Breast epithelium (tissue), 3 donors: Measurements from ENCODE around the gene DMRT1.

ENCODE experiments used
- CTCF ChIP-seq, 3 donors: fragments of 450-650 bp; IDR thresholded peaks; one replicate each; pipeline ENCODE4 v1.5.1; 2016 to 2017; ENCODE audit warnings: antibody characterized with exemption in 3 of 3, mild to moderate bottlenecking in 3 of 3, moderate library complexity in 3 of 3
- POLR2A ChIP-seq: fragments of 450-650 bp; IDR thresholded peaks from one replicate; pipeline ENCODE4 v1.6.1; 2016; ENCODE audit warnings: antibody characterized with exemption, mild to moderate bottlenecking, moderate library complexity
- POLR2AphosphoS5 ChIP-seq, 3 donors: sonication (generic); formaldehyde crosslinking; IDR thresholded peaks; one replicate each; pipeline ENCODE4 v1.6.1; 2017; ENCODE audit warnings: antibody characterized with exemption in 3 of 3

GRCh38 chr9:1002678-1003077 lies 161.2 kb downstream of the DMRT1 start:
- TF ChIP-seq POLR2AphosphoS5 (IDR thresholded peaks at IDR 0.05) (no peak), CTCF (IDR thresholded peaks at IDR 0.05) (no peak), POLR2A (no peak)
